HEK293 (cell line): ENCODE results near the gene TOM1L2.

Source experiments
- ATF2 ChIP-seq: fragments of 450-650 bp; formaldehyde crosslinking; IDR thresholded peaks from 2 replicates; pipeline ENCODE4 v1.5.1; 2016; ENCODE audit warnings: missing biosample characterization, missing genetic modification characterization, low read depth
- BCL11A ChIP-seq: fragments of 450-650 bp; formaldehyde crosslinking; IDR thresholded peaks from 2 replicates; pipeline ENCODE4 v1.5.1; 2016; ENCODE audit warnings: low read depth, missing biosample characterization, missing genetic modification characterization
- IKZF3 ChIP-seq: fragments of 450-650 bp; IDR thresholded peaks from 2 replicates; pipeline ENCODE4 v1.5.0; 2018; ENCODE audit warnings: missing biosample characterization, mild to moderate bottlenecking, missing genetic modification characterization, moderate library complexity
- REST ChIP-seq: fragments of 450-650 bp; formaldehyde crosslinking; IDR thresholded peaks from 2 replicates; pipeline ENCODE4 v1.5.1; 2016; ENCODE audit warnings: missing biosample characterization, missing genetic modification characterization
- TCF7L2 ChIP-seq: IDR thresholded peaks from 2 replicates; pipeline ENCODE4 v1.6.1; 2011; ENCODE audit warnings: low read depth, mild to moderate bottlenecking, inconsistent platforms, low read length, moderate library complexity, borderline replicate concordance
- TSHZ1 ChIP-seq: fragments of 450-650 bp; formaldehyde crosslinking; IDR thresholded peaks from 2 replicates; pipeline ENCODE4 v1.5.1; 2016; ENCODE audit warnings: missing biosample characterization, missing genetic modification characterization, borderline replicate concordance
- ZNF121 ChIP-seq: fragments of 450-650 bp; formaldehyde crosslinking; IDR thresholded peaks from 2 replicates; pipeline ENCODE4 v1.5.1; 2016; ENCODE audit warnings: missing biosample characterization, missing genetic modification characterization
- ZNF133 ChIP-seq: fragments of 450-650 bp; formaldehyde crosslinking; IDR thresholded peaks from 2 replicates; pipeline ENCODE4 v1.5.1; 2016; ENCODE audit warnings: missing biosample characterization, missing genetic modification characterization
- ZNF140 ChIP-seq: fragments of 450-650 bp; formaldehyde crosslinking; IDR thresholded peaks from 2 replicates; pipeline ENCODE4 v1.5.1; 2016; ENCODE audit warnings: missing biosample characterization, missing genetic modification characterization
- ZNF148 ChIP-seq: fragments of 450-650 bp; formaldehyde crosslinking; IDR thresholded peaks from 2 replicates; pipeline ENCODE4 v1.5.0; 2017; ENCODE audit warnings: missing biosample characterization, missing genetic modification characterization, borderline replicate concordance
- ZNF155 ChIP-seq: fragments of 450-650 bp; formaldehyde crosslinking; IDR thresholded peaks from 2 replicates; pipeline ENCODE4 v1.5.1; 2016; ENCODE audit warnings: missing biosample characterization, missing genetic modification characterization
- ZNF211 ChIP-seq: fragments of 450-650 bp; formaldehyde crosslinking; IDR thresholded peaks from 2 replicates; pipeline ENCODE4 v1.5.1; 2016; ENCODE audit warnings: low read depth, missing biosample characterization, missing genetic modification characterization
- ZNF23 ChIP-seq: fragments of 450-650 bp; formaldehyde crosslinking; IDR thresholded peaks from 2 replicates; pipeline ENCODE4 v1.5.1; 2016; ENCODE audit warnings: missing biosample characterization, missing genetic modification characterization, borderline replicate concordance
- ZNF274 ChIP-seq, 2 experiments: fragments of 200-500 bp in 1 of 2; fragments of 450-650 bp in 1 of 2; sonication (Bioruptor generic) in 1 of 2; formaldehyde crosslinking in 1 of 2; IDR thresholded peaks; 2 replicates each; pipeline versions ENCODE4 v1.5.1 to v1.6.1; 2014 to 2016; ENCODE audit warnings: borderline replicate concordance in 1 of 2, inconsistent platforms in 1 of 2, low read length in 1 of 2, missing biosample characterization in 1 of 2, missing genetic modification characterization in 1 of 2
- ZNF280D ChIP-seq: fragments of 450-650 bp; formaldehyde crosslinking; IDR thresholded peaks from 2 replicates; pipeline ENCODE4 v1.5.1; 2016; ENCODE audit warnings: missing biosample characterization, missing genetic modification characterization
- ZNF366 ChIP-seq: fragments of 450-650 bp; formaldehyde crosslinking; conservative IDR thresholded peaks from 2 replicates; pipeline ENCODE4 v1.5.1; 2016; ENCODE audit warnings: missing biosample characterization, missing genetic modification characterization
- ZNF404 ChIP-seq: fragments of 450-650 bp; formaldehyde crosslinking; IDR thresholded peaks from 2 replicates; pipeline ENCODE4 v1.5.1; 2017; ENCODE audit warnings: missing biosample characterization, missing genetic modification characterization
- ZNF449 ChIP-seq: fragments of 450-650 bp; formaldehyde crosslinking; IDR thresholded peaks from 2 replicates; pipeline ENCODE4 v1.5.1; 2017; ENCODE audit warnings: missing biosample characterization, mild to moderate bottlenecking, missing genetic modification characterization, moderate library complexity
- ZNF677 ChIP-seq: fragments of 450-650 bp; IDR thresholded peaks from 2 replicates; pipeline ENCODE4 v1.5.0; 2018; ENCODE audit warnings: missing biosample characterization, mild to moderate bottlenecking, missing genetic modification characterization, moderate library complexity
- ZNF692 ChIP-seq: fragments of 450-650 bp; formaldehyde crosslinking; IDR thresholded peaks from 2 replicates; pipeline ENCODE4 v1.5.1; 2016; ENCODE audit warnings: missing biosample characterization, missing genetic modification characterization
- ZNF76 ChIP-seq: fragments of 450-650 bp; formaldehyde crosslinking; IDR thresholded peaks from 2 replicates; pipeline ENCODE4; 2016; ENCODE audit warnings: low read depth, missing biosample characterization, missing genetic modification characterization, borderline replicate concordance

Gene TOM1L2

GRCh38 chr17:17824119-17824782, 147.9 kb downstream of the TOM1L2 start (continued):
- TF ChIP-seq ZNF366 (tag by site-specific recombination), result no peak
- TF ChIP-seq ZNF404 (tag by site-specific recombination), result no peak
- TF ChIP-seq ZNF23 (tag by site-specific recombination), result no peak
- no peak for TF ChIP-seq ZNF133 (tag by site-specific recombination)
- no peak for TF ChIP-seq BCL11A (tag by site-specific recombination)
- TF ChIP-seq ZNF692, result no peak
- TF ChIP-seq TCF7L2, result no peak
- TF ChIP-seq ZNF211 (tag by site-specific recombination), result no peak
- no peak for TF ChIP-seq ATF2 (tag by site-specific recombination)
- TF ChIP-seq ZNF677 (tag by site-specific recombination), result no peak
- TF ChIP-seq ZNF280D (tag by site-specific recombination), result no peak
- TF ChIP-seq ZNF274 (IDR thresholded peaks at IDR 0.05; ENCODE audit: low read length), result no peak
- TF ChIP-seq ZNF274 (tag by site-specific recombination; IDR thresholded peaks at IDR 0.05; ENCODE audit: borderline replicate concordance), result no peak
- TF ChIP-seq ZNF140, result no peak
- no peak for TF ChIP-seq ZNF121
- TF ChIP-seq ZNF155 (tag by site-specific recombination), result no peak
- no peak for TF ChIP-seq IKZF3
- no peak for TF ChIP-seq TSHZ1 (tag by site-specific recombination)
- no peak for TF ChIP-seq ZNF76 (tag by site-specific recombination)
- no peak for TF ChIP-seq ZNF449 (tag by site-specific recombination)
- no peak for TF ChIP-seq ZNF148 (tag by site-specific recombination)
- no peak for TF ChIP-seq REST
